ENCODE results near the gene TCTN1.

DNA sequence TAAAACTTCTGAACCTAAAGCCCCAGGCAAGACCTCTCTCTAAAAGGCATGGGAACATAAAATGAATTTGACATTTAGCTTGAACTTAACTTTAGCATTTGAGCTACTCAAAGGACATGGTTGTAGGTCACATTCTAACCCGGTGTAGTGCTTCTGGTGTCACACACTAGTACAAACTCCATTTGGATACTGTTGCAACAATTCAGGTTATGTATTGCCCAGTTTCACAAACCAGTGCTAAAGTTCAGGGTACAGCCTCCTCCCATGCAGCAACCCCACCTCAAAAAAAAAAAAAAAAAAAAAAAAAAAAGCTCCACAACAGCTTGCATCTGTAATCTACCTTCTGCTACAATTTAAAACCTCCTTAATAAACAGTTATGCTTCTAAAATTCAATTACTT, 38.6 kb upstream of the TCTN1 start:
- TF ChIP-seq, protein P1, sequence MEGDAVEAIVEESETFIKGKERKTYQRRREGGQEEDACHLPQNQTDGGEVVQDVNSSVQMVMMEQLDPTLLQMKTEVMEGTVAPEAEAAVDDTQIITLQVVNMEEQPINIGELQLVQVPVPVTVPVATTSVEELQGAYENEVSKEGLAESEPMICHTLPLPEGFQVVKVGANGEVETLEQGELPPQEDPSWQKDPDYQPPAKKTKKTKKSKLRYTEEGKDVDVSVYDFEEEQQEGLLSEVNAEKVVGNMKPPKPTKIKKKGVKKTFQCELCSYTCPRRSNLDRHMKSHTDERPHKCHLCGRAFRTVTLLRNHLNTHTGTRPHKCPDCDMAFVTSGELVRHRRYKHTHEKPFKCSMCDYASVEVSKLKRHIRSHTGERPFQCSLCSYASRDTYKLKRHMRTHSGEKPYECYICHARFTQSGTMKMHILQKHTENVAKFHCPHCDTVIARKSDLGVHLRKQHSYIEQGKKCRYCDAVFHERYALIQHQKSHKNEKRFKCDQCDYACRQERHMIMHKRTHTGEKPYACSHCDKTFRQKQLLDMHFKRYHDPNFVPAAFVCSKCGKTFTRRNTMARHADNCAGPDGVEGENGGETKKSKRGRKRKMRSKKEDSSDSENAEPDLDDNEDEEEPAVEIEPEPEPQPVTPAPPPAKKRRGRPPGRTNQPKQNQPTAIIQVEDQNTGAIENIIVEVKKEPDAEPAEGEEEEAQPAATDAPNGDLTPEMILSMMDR (conservative IDR thresholded peaks at IDR 0.05; ENCODE audit: low read depth, low read length), result no peak
- TF ChIP-seq EZH2 (IDR thresholded peaks at IDR 0.05; ENCODE audit: low read length, unreplicated experiment), result no peak
